Epithelial cell of proximal tubule (primary cell): ENCODE results near the gene NT5DC2. TPM values are rescaled to one million over a fixed set of nuclear protein-coding genes. Genes with fewer than 3 reads are reported as not detected.

Source experiments
- DNase-seq: peaks from one replicate; pipeline ENCODE4 v3.0.0-alpha.2; 2011; ENCODE audit warnings: low read depth
- H3K4me3 ChIP-seq: 2 replicates; pipeline ENCODE4 v1.5.1; 2011; ENCODE audit warnings: low read depth, mild to moderate bottlenecking, low read length
- total RNA-seq: library from RNA; depleted of rRNA; stranded (reverse); fragments of >200 nt; gene quantifications from 2 replicates; pipeline ENCODE4 v1.2.3, GENCODE V29; 2015
- TF ChIP-seq, protein P1 (sequence below): conservative IDR thresholded peaks from 2 replicates; pipeline ENCODE4 v1.5.1; 2012; ENCODE audit warnings: low read depth, mild to moderate bottlenecking, low read length

Gene NT5DC2
- total RNA-seq, 1 donor from 2014 or later: 144 TPM

DNA sequence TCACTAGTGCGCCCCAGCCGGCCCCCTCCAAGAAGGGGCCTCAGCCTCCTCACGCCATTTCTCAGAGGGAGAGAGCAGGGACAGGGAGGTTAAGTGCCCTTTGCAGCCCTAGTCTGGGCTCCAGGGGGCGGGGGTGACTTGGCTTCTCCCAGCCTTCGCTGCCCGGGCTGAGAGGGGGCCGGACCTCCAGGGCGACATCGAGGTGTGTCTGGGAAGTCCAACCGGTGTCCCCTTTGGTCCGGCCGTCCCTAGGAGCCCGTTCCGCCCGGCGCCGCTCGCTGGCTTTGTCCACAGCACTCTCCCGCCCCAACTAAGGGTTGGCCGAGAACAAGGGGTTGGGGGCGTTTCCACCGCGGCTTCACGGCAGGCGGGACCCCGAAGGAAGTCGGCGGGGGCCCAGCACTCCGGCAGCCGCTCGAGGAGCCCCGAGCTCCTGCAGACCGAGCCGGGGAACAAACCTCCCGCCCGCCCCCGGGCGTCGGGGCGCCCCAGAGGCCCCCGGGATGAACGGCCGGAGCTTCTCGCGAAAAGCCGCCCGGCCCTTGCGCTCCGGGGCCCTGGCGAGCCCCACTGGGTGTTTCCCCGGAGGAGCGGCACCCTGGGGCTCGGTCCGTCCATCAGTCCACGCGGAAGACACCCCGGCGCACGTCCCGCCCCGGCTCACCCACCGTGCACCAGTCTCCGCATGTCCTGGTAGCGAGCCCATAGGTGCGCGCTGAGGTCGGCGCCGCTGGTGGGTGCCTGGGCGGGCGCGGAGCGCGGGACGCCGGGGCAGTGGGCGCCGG lies 627 bp downstream of the NT5DC2 start:
- TF ChIP-seq, protein P1, sequence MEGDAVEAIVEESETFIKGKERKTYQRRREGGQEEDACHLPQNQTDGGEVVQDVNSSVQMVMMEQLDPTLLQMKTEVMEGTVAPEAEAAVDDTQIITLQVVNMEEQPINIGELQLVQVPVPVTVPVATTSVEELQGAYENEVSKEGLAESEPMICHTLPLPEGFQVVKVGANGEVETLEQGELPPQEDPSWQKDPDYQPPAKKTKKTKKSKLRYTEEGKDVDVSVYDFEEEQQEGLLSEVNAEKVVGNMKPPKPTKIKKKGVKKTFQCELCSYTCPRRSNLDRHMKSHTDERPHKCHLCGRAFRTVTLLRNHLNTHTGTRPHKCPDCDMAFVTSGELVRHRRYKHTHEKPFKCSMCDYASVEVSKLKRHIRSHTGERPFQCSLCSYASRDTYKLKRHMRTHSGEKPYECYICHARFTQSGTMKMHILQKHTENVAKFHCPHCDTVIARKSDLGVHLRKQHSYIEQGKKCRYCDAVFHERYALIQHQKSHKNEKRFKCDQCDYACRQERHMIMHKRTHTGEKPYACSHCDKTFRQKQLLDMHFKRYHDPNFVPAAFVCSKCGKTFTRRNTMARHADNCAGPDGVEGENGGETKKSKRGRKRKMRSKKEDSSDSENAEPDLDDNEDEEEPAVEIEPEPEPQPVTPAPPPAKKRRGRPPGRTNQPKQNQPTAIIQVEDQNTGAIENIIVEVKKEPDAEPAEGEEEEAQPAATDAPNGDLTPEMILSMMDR: no peak
- no peak for DNase-seq
- H3K4me3 ChIP-seq: peak overlapping the region; percentile 77

DNA sequence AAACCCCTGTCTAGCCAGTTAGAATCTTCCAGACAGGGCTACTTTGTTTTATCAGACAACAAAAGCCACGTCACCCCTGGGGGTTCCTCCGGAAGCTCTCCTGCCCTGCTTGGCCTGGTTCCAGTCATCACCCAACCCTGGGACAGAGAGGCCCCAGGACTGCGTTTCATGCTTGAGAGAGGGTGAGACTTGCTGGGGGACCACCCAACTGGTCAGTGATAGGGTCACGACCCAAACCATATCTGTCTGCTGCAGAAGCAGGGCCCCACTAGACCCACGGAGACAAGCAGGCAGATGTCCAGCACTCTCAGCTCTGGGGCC lies 1.2 kb downstream of the NT5DC2 start:
- TF ChIP-seq, protein P1: no peak
- peak overlapping the region; percentile 77 for H3K4me3 ChIP-seq
- DNase-seq: no peak

DNA sequence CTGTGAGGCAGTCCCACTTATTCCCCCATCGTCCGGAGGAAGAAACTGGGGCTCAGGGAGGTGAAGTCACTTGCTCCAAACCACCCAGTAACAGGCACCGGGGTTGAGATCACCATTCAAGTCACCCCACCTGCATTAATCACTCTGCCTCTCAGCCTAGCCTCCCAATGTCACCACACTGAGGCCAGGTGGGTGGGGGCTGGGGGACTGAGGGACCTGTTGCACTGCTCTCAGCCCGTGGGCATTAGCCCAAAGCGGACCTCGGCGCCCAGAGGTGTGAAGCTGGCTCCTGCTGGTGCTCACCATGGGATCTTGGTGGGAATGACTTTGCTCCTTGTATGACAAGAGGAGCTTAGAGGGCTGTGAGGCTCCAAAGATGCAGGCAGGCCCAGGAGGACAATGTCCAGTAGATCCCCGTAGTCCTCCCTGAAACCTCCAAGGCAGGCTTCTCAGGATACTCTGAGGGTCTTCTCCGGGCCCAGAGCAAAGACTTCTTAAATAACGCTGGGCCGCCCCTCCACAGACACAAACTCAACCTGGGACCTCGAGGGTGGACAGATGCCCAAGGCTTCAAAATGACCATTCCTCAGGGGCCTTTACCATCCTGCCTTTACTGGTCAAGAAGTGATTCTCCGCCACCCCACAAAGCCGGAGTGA lies 1.7 kb downstream of the NT5DC2 start:
- peak overlapping the region; percentile 77 for H3K4me3 ChIP-seq
- TF ChIP-seq, protein P1: no peak
- no peak for DNase-seq

DNA sequence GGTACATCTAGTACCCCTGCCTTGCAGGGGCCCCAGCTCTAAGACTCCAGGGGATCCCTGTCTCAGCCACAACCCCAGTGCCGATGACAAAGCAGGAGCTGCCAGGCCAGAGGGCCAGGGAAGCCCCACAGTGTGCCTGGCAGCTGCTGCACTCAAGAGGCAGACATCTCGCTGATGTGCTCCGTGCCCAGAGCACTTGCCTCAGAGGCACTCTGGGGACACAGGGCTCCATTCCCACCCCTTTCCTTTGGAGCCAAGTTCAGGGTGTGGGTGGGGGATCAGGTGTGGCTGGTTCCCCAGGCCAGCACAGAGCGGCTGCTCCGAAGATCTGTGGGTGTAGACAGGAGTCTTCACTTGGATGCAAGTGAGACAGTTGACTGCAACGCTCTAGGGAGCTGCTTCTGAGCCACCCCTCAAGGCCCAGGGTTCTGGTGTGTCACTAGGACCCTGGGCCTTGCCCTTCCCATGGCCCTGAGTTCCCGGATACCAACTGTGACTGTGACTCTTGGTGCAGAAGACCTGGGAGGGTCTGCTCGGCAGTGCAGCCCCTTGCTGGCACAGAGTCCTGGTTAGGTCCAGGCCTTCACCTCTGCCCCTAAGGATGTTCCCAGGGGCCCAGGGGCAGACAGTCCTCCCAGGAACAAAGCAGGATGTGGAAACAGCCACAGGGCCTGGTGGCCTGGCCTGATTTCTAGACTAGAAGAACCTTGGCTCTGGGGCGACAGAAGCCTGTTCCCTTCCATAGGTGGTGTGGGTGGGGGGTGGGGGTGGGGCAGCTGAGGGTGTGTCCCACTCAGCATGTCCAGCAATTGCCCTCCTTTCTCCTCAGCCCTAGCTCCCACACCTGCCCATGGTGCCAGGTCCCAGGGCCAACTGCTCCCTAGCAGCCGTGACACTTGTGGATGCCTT lies 2.5 kb downstream of the NT5DC2 start:
- no peak overlapping the region for H3K4me3 ChIP-seq
- TF ChIP-seq, protein P1: no peak
- no peak for DNase-seq

DNA sequence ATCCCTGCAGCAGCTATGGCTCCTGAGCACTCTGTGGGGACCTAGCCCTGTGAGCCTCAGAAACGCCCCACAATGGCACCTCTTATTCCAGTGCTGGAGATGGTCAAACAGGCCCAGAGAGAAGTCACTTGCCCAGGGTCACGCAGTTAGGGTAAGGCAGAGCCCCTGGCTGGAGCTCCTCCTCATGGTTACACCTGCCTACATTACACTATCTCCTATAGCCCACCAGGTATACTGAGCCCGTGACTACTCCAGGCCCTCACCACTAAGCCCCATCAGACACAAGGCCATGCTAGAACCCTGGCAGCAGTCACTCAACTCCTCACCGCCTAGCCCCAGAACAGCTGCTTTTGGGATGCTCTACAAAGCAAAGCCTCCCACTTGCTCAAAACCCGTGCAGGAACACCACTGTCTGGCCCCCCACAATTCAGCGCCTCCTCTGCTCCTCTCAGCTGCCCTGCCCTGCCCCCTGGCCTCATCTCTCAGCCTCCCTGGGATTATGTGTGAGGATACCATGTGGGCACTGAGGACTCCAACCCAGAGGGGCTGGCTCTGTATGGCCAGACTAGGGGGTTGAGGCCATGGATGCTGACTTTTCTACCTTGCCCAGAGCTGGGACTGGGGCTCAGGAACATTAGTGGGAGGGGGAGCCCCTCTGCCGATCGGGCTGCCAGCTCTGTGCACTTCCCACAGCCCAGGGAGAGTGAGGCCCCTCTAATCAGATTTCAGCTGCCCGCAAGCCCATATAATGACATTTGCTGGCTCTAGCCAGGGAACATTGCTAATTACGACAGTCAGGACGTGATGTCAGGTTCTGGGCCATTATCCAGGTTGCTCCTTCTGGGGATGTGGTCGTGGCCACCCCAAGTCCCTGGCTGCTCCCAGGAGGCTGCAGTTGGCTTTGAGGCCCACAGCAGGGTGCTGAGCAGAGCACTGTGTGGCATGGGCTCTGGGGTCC lies 4.0 kb downstream of the NT5DC2 start:
- no peak for DNase-seq
- TF ChIP-seq, protein P1: no peak
- H3K4me3 ChIP-seq: no peak overlapping the region
